Measurements from ENCODE around the gene RGS13. TPM values are rescaled to one million over a fixed set of nuclear protein-coding genes. Genes with fewer than 3 reads are reported as not detected.

RGS13 gene
- polyA plus RNA-seq (ENCODE audit: low read depth in 6 of 6), result under 1 TPM in 1 of 6 donors, not detected in 5; 0.07 TPM

DNA sequence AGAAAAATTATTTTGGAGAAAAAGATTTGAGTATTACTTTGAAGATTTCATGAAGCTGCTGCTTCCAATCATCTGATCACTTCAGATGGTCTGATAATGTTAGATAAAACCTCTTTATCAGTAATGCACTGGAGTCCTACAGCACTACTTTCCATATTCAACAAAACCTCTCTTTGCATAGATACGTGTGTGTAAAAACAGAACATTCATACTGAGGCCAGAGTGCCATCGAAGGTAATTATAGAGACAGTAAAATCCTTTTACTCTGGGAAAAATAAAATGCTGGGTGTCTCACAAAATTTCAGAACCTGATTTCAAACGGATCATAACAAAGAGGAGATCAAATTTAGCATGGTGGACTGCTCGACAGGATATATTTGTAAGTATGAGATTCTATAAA is at the start of gene RGS13:
TSS of gene RGS13 (plus strand) at position 209 of the 400 bp plus-strand sequence. CDS start 8,188 bp downstream, outside the sequence.
- no peaks in the 10 kb centered on the region for H3K9me3 Mint-ChIP-seq
- H3K4me3 Mint-ChIP-seq, result no peak within 1 kb of the TSS
- no peak for DNase-seq
- ATAC-seq (ENCODE audit: low read depth in 2 of 2), result no peak
- no peak within 1 kb of the TSS for H3K27ac Mint-ChIP-seq
- peaks cover 54 to 55% (median 55%) of the 10 kb centered on the region in 3 donors for H3K27me3 Mint-ChIP-seq
- H3K36me3 Mint-ChIP-seq, result no peaks in the 10 kb centered on the region
- peaks cover 4 to 10% (median 9%) of the 10 kb centered on the region in 3 donors for H3K4me1 Mint-ChIP-seq

DNA sequence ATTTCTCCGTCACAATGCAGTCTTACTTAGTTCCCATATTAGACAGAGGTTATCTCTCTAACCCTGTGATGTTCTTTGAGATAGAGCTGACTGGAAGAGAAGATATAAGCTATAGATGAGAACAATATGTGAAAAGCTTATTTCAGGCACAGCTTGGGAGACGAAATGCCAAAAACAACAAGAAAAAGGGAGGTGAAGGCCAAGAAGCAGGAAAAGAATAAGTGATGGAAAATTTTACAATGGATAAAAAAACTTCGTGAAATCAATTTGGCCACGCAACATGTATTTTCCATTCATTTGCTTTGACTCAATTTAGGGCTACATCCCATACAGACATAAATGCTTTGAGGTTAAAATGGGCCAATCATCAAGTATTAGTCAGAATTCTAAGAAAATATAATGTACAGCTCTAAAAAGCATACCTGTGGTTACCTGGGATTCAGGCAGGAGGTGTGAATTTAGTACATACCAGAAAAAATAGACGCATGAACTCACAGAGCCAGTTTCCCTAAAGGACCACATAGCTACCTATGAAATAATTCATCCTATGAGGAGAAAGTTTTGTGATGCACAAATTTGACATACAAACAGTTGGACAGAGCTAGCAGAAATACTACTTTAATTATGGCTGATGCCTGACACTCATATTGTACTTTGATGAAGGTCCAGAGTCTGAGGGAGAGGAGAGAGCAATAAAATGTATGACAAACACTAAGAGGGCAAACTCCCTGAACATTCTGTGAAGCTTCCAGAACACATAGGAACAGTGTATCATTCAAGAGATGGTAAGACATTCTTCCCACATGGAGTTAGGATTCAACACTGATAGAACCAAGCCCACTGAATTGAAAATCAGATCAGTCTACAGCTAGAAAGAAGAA is 48.3 kb upstream of the RGS13 start:
- no peak overlapping the region for H3K27ac Mint-ChIP-seq
- H3K9me3 Mint-ChIP-seq, result peaks cover 0 to 2% (median 0%) of the 10 kb centered on the region in 7 donors
- no peaks in the 10 kb centered on the region for H3K36me3 Mint-ChIP-seq
- ATAC-seq (ENCODE audit: low read depth in 2 of 2) (no peak), DNase-seq (no peak)
- no peaks in the 10 kb centered on the region for H3K4me1 Mint-ChIP-seq
- H3K4me3 Mint-ChIP-seq, result no peak overlapping the region
- peaks cover 56 to 61% (median 61%) of the 10 kb centered on the region in 3 donors for H3K27me3 Mint-ChIP-seq

DNA sequence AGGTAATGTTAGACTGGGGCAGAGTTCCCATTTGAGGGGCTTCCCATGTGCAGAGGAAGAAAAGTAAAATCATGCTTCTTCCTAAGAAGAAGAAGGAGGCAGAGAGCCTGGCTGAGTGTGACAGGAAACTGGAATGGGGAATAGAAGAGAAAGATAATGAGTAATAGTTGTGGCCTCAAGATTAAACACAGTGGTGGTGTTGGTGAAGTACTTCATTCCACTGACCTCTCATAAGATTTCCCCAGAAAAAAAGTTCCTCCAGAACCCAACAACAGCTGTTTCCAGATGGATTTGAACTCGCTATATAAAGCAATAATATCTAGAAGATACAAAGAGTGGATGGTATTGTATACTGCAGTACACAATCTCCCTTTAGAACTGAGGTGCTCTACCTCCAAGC is 47.4 kb upstream of the RGS13 start:
- H3K36me3 Mint-ChIP-seq, result no peaks in the 10 kb centered on the region
- peaks cover 56 to 62% (median 62%) of the 10 kb centered on the region in 3 donors for H3K27me3 Mint-ChIP-seq
- ATAC-seq (ENCODE audit: low read depth in 2 of 2), result no peak
- H3K27ac Mint-ChIP-seq, result no peak overlapping the region
- DNase-seq, result no peak
- H3K4me3 Mint-ChIP-seq, result no peak overlapping the region
- H3K9me3 Mint-ChIP-seq, result peaks cover 0 to 2% (median 0%) of the 10 kb centered on the region in 7 donors
- H3K4me1 Mint-ChIP-seq, result no peaks in the 10 kb centered on the region

GRCh38 chr1:192589813-192590212 is 46.1 kb upstream of the RGS13 start:
- H3K4me3 Mint-ChIP-seq, result no peak overlapping the region
- no peaks in the 10 kb centered on the region for H3K9me3 Mint-ChIP-seq
- H3K4me1 Mint-ChIP-seq, result no peaks in the 10 kb centered on the region
- no peak for ATAC-seq (ENCODE audit: low read depth in 2 of 2)
- no peak overlapping the region for H3K27ac Mint-ChIP-seq
- peaks cover 54 to 61% (median 61%) of the 10 kb centered on the region in 3 donors for H3K27me3 Mint-ChIP-seq
- no peak for DNase-seq
- H3K36me3 Mint-ChIP-seq, result no peaks in the 10 kb centered on the region

GRCh38 chr1:192592517-192592916 is 43.4 kb upstream of the RGS13 start:
- H3K27me3 Mint-ChIP-seq, result peaks cover 64 to 72% (median 65%) of the 10 kb centered on the region in 3 donors
- no peaks in the 10 kb centered on the region for H3K36me3 Mint-ChIP-seq
- H3K9me3 Mint-ChIP-seq, result no peaks in the 10 kb centered on the region
- H3K4me1 Mint-ChIP-seq, result no peaks in the 10 kb centered on the region
- H3K4me3 Mint-ChIP-seq, result no peak overlapping the region
- DNase-seq, result no peak
- no peak overlapping the region for H3K27ac Mint-ChIP-seq
- no peak for ATAC-seq (ENCODE audit: low read depth in 2 of 2)

DNA sequence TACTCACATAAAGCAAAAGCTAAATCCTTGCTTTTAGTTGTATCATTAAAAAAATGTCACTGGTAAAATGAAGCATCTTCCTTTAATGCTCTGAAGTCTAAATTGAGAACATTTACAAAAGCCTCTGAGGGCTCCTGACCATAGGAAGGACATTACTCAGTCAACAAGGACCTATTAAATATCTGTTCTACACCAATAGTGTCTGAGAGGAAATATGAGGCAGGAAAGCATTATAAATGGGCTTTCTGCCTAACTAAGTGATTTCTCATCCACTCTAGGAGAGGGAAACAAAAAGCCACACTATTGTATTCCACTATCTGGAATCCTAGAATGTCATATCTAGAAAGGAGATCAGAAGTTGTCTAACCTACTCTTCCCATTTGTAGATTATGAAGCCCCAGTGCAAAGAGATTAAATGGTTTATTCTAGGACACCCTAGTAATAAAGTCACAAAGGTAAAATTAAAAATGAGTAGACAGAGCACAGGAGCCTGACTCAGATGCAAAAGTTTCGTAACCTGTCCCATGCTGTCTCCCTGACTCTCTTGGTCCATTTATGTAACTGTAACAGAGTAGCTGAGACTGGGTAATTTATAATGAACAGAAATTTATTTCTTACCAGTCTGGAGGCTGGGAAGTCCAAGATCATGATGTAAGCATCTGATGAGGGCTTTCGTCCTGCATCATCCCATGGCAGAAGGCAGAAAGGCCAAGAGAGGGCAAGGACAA is 42.8 kb upstream of the RGS13 start:
- Mint-ChIP-seq H3K9me3 (no peaks in the 10 kb centered on the region), H3K4me3 (no peak overlapping the region), H3K27ac (peak overlapping the region in 1 of 6 donors; percentile 47), H3K4me1 (no peaks in the 10 kb centered on the region), H3K27me3 (peaks cover 59 to 69% (median 59%) of the 10 kb centered on the region in 3 donors), H3K36me3 (no peaks in the 10 kb centered on the region)
- ATAC-seq (ENCODE audit: low read depth in 2 of 2), result no peak
- no peak for DNase-seq

DNA sequence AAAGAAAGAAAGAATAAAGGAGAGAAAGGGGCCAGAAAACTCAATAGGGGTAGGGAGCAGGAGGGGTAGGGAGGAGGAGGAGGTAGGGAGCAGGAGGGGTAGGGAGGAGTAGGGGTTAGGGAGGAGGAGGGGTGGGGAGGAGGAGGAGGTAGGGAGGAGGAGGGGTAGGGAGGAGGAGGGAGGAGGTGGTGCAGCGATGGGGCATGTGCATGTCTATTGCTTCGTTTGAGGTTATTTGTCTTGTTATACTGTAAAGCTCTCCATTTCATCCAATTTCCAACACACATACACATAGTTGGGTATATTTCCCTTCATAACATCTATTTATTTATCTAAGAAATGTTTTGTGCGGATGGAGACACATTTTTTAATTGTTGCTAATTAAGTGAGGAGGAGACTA is 40.6 kb upstream of the RGS13 start:
- Mint-ChIP-seq H3K9me3 (no peaks in the 10 kb centered on the region), H3K4me1 (no peaks in the 10 kb centered on the region), H3K4me3 (no peak overlapping the region), H3K27ac (no peak overlapping the region), H3K36me3 (no peaks in the 10 kb centered on the region), H3K27me3 (peaks cover 44 to 64% (median 53%) of the 10 kb centered on the region in 3 donors)
- ATAC-seq (ENCODE audit: low read depth in 2 of 2) (no peak), DNase-seq (no peak)

DNA sequence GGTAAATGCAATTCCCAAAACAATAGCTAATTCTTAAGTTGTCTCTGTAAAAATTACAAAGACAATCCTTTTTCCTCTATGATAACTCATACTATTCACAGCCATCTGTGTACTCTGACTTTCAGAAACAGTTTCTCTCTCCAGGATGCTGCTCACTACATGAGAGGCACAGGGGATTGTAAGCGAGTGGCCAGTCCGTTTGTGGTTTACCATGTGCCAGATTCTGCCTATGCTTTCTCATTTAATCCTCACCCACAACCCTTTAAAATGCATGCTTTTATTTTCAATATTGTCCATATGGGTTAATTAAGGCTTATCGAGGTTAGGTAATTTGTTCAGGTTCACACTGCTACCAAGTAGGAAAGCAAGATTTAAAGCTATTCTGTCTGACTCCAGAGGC is 37.4 kb upstream of the RGS13 start:
- Mint-ChIP-seq H3K36me3 (no peaks in the 10 kb centered on the region), H3K27me3 (peaks cover 41 to 65% (median 61%) of the 10 kb centered on the region in 3 donors), H3K4me3 (no peak overlapping the region), H3K4me1 (peaks cover 0 to 3% (median 0%) of the 10 kb centered on the region in 3 donors), H3K9me3 (no peaks in the 10 kb centered on the region), H3K27ac (no peak overlapping the region)
- ATAC-seq (ENCODE audit: low read depth in 2 of 2) (no peak), DNase-seq (no peak)

- no peak for ATAC-seq (ENCODE audit: low read depth in 2 of 2)
- no peak for DNase-seq
- no peaks in the 10 kb centered on the region for H3K9me3 Mint-ChIP-seq
- H3K27ac Mint-ChIP-seq, result no peak overlapping the region
- no peaks in the 10 kb centered on the region for H3K36me3 Mint-ChIP-seq
- no peak overlapping the region for H3K4me3 Mint-ChIP-seq
- H3K27me3 Mint-ChIP-seq, result peaks cover 31 to 56% (median 48%) of the 10 kb centered on the region in 3 donors
- peaks cover 4 to 7% (median 4%) of the 10 kb centered on the region in 3 donors for H3K4me1 Mint-ChIP-seq
These were observed 35.7 kb upstream of the RGS13 start for GRCh38 chr1:192600275-192600674.

DNA sequence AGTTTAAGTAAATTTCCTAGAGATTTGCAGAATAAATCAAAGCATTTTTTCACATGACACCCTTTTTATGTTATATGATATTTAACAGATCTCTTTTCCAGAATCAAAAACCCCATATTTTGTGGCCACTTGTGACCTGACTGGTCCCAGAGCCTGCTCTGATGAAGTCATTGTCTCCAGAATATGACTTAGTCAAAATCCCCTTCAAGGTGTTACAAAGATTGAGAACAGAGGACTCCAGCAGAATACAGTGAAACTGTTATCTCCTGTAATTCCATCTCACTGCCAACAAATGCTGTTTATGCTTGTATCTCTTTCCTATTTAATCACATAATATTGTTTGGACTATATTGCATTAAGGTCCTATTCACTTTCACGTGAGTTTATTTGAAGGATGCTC is 34.8 kb upstream of the RGS13 start:
- Mint-ChIP-seq H3K4me3 (no peak overlapping the region), H3K27me3 (peaks cover 34 to 50% (median 42%) of the 10 kb centered on the region in 3 donors), H3K36me3 (no peaks in the 10 kb centered on the region), H3K9me3 (no peaks in the 10 kb centered on the region), H3K27ac (no peak overlapping the region), H3K4me1 (peaks cover 9 to 16% (median 11%) of the 10 kb centered on the region in 3 donors)
- ATAC-seq (ENCODE audit: low read depth in 2 of 2) (peak; percentile 34 to 40), DNase-seq (no peak)

- no peak overlapping the region for H3K27ac Mint-ChIP-seq
- ATAC-seq (ENCODE audit: low read depth in 2 of 2), result no peak
- no peaks in the 10 kb centered on the region for H3K9me3 Mint-ChIP-seq
- H3K36me3 Mint-ChIP-seq, result no peaks in the 10 kb centered on the region
- no peak for DNase-seq
- peaks cover 37 to 48% (median 47%) of the 10 kb centered on the region in 3 donors for H3K27me3 Mint-ChIP-seq
- no peak overlapping the region for H3K4me3 Mint-ChIP-seq
- H3K4me1 Mint-ChIP-seq, result peaks cover 9 to 17% (median 12%) of the 10 kb centered on the region in 3 donors
These were observed 34.4 kb upstream of the RGS13 start for GRCh38 chr1:192601567-192601966.

DNA sequence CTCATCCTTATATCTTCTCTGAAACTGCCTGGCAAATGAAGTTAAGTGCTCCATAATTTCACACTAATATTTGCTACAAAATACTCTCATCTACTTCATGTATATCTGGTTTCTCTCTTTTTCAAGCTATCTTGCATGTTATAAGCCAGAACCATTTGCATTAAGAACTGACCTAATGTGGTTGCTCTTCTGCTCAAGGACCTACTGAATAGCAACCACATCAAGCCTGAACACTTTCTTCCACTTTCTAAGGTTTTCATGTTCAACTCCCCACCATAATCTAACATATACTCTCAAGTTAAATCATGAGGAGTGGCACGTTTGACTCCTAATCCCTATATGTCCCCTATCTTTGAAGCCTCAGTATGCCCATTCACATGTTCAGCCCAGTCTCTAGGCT is 33.2 kb upstream of the RGS13 start:
- H3K9me3 Mint-ChIP-seq, result no peaks in the 10 kb centered on the region
- no peaks in the 10 kb centered on the region for H3K36me3 Mint-ChIP-seq
- DNase-seq (no peak), ATAC-seq (ENCODE audit: low read depth in 2 of 2) (no peak)
- no peak overlapping the region for H3K4me3 Mint-ChIP-seq
- H3K27ac Mint-ChIP-seq, result peak overlapping the region in 2 of 6 donors; percentile 1 to 75
- peaks cover 43 to 49% (median 48%) of the 10 kb centered on the region in 3 donors for H3K27me3 Mint-ChIP-seq
- peaks cover 9 to 17% (median 14%) of the 10 kb centered on the region in 3 donors for H3K4me1 Mint-ChIP-seq

GRCh38 chr1:192603218-192603787 is 32.6 kb upstream of the RGS13 start:
- Mint-ChIP-seq H3K4me1 (peaks cover 9 to 17% (median 14%) of the 10 kb centered on the region in 3 donors), H3K4me3 (no peak overlapping the region), H3K9me3 (no peaks in the 10 kb centered on the region), H3K36me3 (no peaks in the 10 kb centered on the region), H3K27ac (peak overlapping the region in 5 of 6 donors; percentile 19 to 75 (median 61)), H3K27me3 (peaks cover 42 to 51% (median 48%) of the 10 kb centered on the region in 3 donors)
- DNase-seq (no peak), ATAC-seq (ENCODE audit: low read depth in 2 of 2) (no peak)
